HEK293 (cell line): ENCODE measurements around the gene CAPN15.
A peak's percentile ranks its signal among the peaks of the same experiment; 100 is the strongest.

ENCODE experiments used
- CTCF ChIA-PET: fragments of 350-600 bp; formaldehyde crosslinking; extraction: SDS; loops from one replicate; lab custom pipeline; 2021; ENCODE audit warnings: antibody characterized with exemption; lab: Yijun Ruan, JAX
- POLR2A ChIA-PET: fragments of 300-600 bp; formaldehyde crosslinking; extraction: SDS; loops from one replicate; lab custom pipeline; 2020; ENCODE audit warnings: antibody characterized with exemption, inconsistent platforms; lab: Yijun Ruan, JAX
- H3K27ac ChIP-seq: fragments of 200-500 bp; sonication (Bioruptor generic); 2 replicates; pipeline ENCODE4 v1.5.1; 2014; ENCODE audit warnings: low read depth, low read length, control low read depth, inconsistent platforms; ENCODE audit errors: extremely low read depth
- H3K36me3 ChIP-seq, 2 experiments: fragments of 200-500 bp in 1 of 2; sonication (Bioruptor generic) in 1 of 2; 1 replicate in 1 of 2; 2 replicates in 1 of 2; pipeline ENCODE4 v1.5.1; 2014 to 2017; ENCODE audit warnings: inconsistent platforms in 2 of 2, low read length in 2 of 2; ENCODE audit not compliant: control insufficient read depth in 2 of 2, insufficient read depth in 1 of 2
- H3K4me1 ChIP-seq: fragments of 200-500 bp; sonication (Bioruptor generic); 2 replicates; pipeline ENCODE4 v1.5.1; 2014; ENCODE audit warnings: mild to moderate bottlenecking, low read length, inconsistent platforms; ENCODE audit not compliant: control insufficient read depth, insufficient read depth
- H3K4me3 ChIP-seq: 2 replicates; pipeline ENCODE4 v1.5.1; 2011; ENCODE audit warnings: low read depth, mild to moderate bottlenecking, control low read depth, low read length, moderate library complexity
- H3K9me3 ChIP-seq: fragments of 200-500 bp; sonication (Bioruptor generic); 2 replicates; pipeline ENCODE4 v1.5.1; 2014; ENCODE audit warnings: low read depth, low read length, inconsistent platforms; ENCODE audit not compliant: control insufficient read depth, insufficient read depth
- BCL11B ChIP-seq: fragments of 450-650 bp; formaldehyde crosslinking; IDR thresholded peaks from 2 replicates; pipeline ENCODE4 v1.5.1; 2016; ENCODE audit warnings: low read depth, missing biosample characterization, missing genetic modification characterization
- KLF10 ChIP-seq: fragments of 450-650 bp; IDR thresholded peaks from 2 replicates; pipeline ENCODE4 v1.5.1; 2018; ENCODE audit warnings: missing biosample characterization, mild to moderate bottlenecking, missing genetic modification characterization
- KLF7 ChIP-seq: fragments of 450-650 bp; formaldehyde crosslinking; IDR thresholded peaks from 2 replicates; pipeline ENCODE4 v1.5.1; 2016; ENCODE audit warnings: missing biosample characterization, missing genetic modification characterization, borderline replicate concordance
- KLF9 ChIP-seq: fragments of 450-650 bp; formaldehyde crosslinking; IDR thresholded peaks from 2 replicates; pipeline ENCODE4 v1.5.1; 2016; ENCODE audit warnings: missing biosample characterization, missing genetic modification characterization, low read depth
- SALL2 ChIP-seq: fragments of 450-650 bp; formaldehyde crosslinking; IDR thresholded peaks from 2 replicates; pipeline ENCODE4 v1.5.0; 2017; ENCODE audit warnings: missing biosample characterization, mild to moderate bottlenecking, missing genetic modification characterization, borderline replicate concordance
- SP2 ChIP-seq: fragments of 450-650 bp; formaldehyde crosslinking; IDR thresholded peaks from 2 replicates; pipeline ENCODE4 v1.5.1; 2016; ENCODE audit warnings: missing biosample characterization, missing genetic modification characterization
- SP3 ChIP-seq: fragments of 450-650 bp; formaldehyde crosslinking; IDR thresholded peaks from 2 replicates; pipeline ENCODE4 v1.5.1; 2016; ENCODE audit warnings: missing biosample characterization, missing genetic modification characterization
- SP7 ChIP-seq: fragments of 450-650 bp; formaldehyde crosslinking; IDR thresholded peaks from 2 replicates; pipeline ENCODE4 v1.5.1; 2016; ENCODE audit warnings: missing biosample characterization, missing genetic modification characterization
- ZBTB8A ChIP-seq: fragments of 450-650 bp; formaldehyde crosslinking; IDR thresholded peaks from 2 replicates; pipeline ENCODE4 v1.5.1; 2016; ENCODE audit warnings: missing biosample characterization, missing genetic modification characterization
- ZFHX2 ChIP-seq: fragments of 450-650 bp; formaldehyde crosslinking; conservative IDR thresholded peaks from 2 replicates; pipeline ENCODE4 v1.5.1; 2016; ENCODE audit warnings: missing biosample characterization, missing genetic modification characterization
- ZIC2 ChIP-seq: fragments of 450-650 bp; formaldehyde crosslinking; IDR thresholded peaks from 2 replicates; pipeline ENCODE4 v1.5.1; 2016; ENCODE audit warnings: missing biosample characterization, missing genetic modification characterization
- ZNF2 ChIP-seq: fragments of 450-650 bp; formaldehyde crosslinking; IDR thresholded peaks from 2 replicates; pipeline ENCODE4 v1.5.1; 2016; ENCODE audit warnings: missing biosample characterization, missing genetic modification characterization
- ZNF404 ChIP-seq: fragments of 450-650 bp; formaldehyde crosslinking; IDR thresholded peaks from 2 replicates; pipeline ENCODE4 v1.5.1; 2017; ENCODE audit warnings: missing biosample characterization, missing genetic modification characterization
- ZNF549 ChIP-seq: fragments of 450-650 bp; IDR thresholded peaks from 2 replicates; pipeline ENCODE4 v1.5.1; 2018; ENCODE audit warnings: missing biosample characterization, missing genetic modification characterization, mild to moderate bottlenecking, inconsistent platforms, moderate library complexity
- ZNF600 ChIP-seq: fragments of 450-650 bp; formaldehyde crosslinking; IDR thresholded peaks from 2 replicates; pipeline ENCODE4 v1.5.1; 2016; ENCODE audit warnings: missing biosample characterization, missing genetic modification characterization
- ZNF654 ChIP-seq: fragments of 450-650 bp; formaldehyde crosslinking; IDR thresholded peaks from 2 replicates; pipeline ENCODE4 v1.5.1; 2016; ENCODE audit warnings: low read depth, missing biosample characterization, missing genetic modification characterization
- ZNF658 ChIP-seq: fragments of 450-650 bp; formaldehyde crosslinking; IDR thresholded peaks from 2 replicates; pipeline ENCODE4; 2016; ENCODE audit warnings: missing biosample characterization, missing genetic modification characterization
- ZNF76 ChIP-seq: fragments of 450-650 bp; formaldehyde crosslinking; IDR thresholded peaks from 2 replicates; pipeline ENCODE4; 2016; ENCODE audit warnings: low read depth, missing biosample characterization, missing genetic modification characterization, borderline replicate concordance
- ZNF791 ChIP-seq: fragments of 450-650 bp; formaldehyde crosslinking; IDR thresholded peaks from 2 replicates; pipeline ENCODE4 v1.5.1; 2016; ENCODE audit warnings: missing biosample characterization, missing genetic modification characterization
- ZSCAN30 ChIP-seq: fragments of 450-650 bp; IDR thresholded peaks from 2 replicates; pipeline ENCODE4 v1.5.1; 2018; ENCODE audit warnings: missing biosample characterization, mild to moderate bottlenecking, missing genetic modification characterization, moderate library complexity
- TF ChIP-seq, protein P1 (sequence below): fragments of 450-650 bp; formaldehyde crosslinking; conservative IDR thresholded peaks from 2 replicates; pipeline ENCODE4 v1.5.1; 2016; ENCODE audit warnings: low read depth, missing biosample characterization, missing genetic modification characterization
- TF ChIP-seq, protein P2 (sequence below): fragments of 450-650 bp; formaldehyde crosslinking; IDR thresholded peaks from 2 replicates; pipeline ENCODE4 v1.5.1; 2016; ENCODE audit warnings: missing biosample characterization, missing genetic modification characterization
- TF ChIP-seq, protein P3 (sequence below): fragments of 450-650 bp; formaldehyde crosslinking; IDR thresholded peaks from 2 replicates; pipeline ENCODE4 v1.5.1; 2016; ENCODE audit warnings: missing biosample characterization, missing genetic modification characterization
- TF ChIP-seq, protein P4 (sequence below): fragments of 450-650 bp; formaldehyde crosslinking; optimal IDR thresholded peaks from 2 replicates; pipeline ENCODE3; 2016; ENCODE audit warnings: missing biosample characterization, mild to moderate bottlenecking, missing genetic modification characterization
- TF ChIP-seq, protein P5 (sequence below): fragments of 450-650 bp; formaldehyde crosslinking; IDR thresholded peaks from 2 replicates; pipeline ENCODE4 v1.5.1; 2017; ENCODE audit warnings: missing biosample characterization, mild to moderate bottlenecking, missing genetic modification characterization, moderate library complexity

The CAPN15 gene

DNA sequence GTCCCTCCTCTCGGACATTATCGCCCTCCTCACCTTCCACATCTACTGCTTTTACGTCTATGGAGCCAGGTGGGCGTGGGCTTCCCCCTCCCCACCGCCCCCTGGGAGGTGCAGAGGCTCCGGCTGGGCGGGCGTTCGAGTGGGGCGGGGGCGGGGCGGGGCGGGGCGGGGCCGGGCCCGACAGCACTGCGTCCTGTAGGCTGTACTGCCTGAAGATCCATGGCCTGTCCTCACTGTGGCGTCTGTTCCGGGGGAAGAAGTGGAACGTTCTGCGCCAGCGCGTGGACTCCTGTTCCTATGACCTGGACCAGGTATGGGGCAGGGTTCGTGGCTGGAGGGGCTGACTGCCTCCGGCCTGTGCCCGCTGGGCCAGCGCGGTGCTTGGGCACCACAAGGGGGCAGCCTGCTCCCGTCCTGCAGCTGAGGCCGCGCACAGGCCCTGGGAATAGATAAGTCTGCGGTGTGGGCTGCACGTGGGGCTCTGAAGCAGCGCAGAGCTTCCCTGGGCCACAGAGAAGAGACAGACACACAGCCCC is 51.4 kb downstream of the CAPN15 start:
- CTCF ChIA-PET = interaction anchor here (0.8 kb wide), 1 partner anchor 96 kb away, joined by 4 read pairs; the partner anchor contains the start of gene RHBDL1
- peaks cover 0 to 49% of the 10 kb centered on the region in 2 experiments; a peak in 1 of 3 replicates for H3K36me3 ChIP-seq
- POLR2A ChIA-PET = interaction anchor here (0.6 kb wide), 1 partner anchor 52 kb away, joined by 3 read pairs; the partner anchor contains the start of gene CAPN15
- no peak overlapping the region for H3K4me3 ChIP-seq
- no peaks in the 10 kb centered on the region for H3K9me3 ChIP-seq
- no peak overlapping the region for H3K27ac ChIP-seq
- no peaks in the 10 kb centered on the region for H3K4me1 ChIP-seq
- TF ChIP-seq ZNF658 (tag by site-specific recombination) = no peak
- peak; percentile 58; the same call in 1 of the 2 replicates for TF ChIP-seq ZNF654
- TF ChIP-seq, protein P1, sequence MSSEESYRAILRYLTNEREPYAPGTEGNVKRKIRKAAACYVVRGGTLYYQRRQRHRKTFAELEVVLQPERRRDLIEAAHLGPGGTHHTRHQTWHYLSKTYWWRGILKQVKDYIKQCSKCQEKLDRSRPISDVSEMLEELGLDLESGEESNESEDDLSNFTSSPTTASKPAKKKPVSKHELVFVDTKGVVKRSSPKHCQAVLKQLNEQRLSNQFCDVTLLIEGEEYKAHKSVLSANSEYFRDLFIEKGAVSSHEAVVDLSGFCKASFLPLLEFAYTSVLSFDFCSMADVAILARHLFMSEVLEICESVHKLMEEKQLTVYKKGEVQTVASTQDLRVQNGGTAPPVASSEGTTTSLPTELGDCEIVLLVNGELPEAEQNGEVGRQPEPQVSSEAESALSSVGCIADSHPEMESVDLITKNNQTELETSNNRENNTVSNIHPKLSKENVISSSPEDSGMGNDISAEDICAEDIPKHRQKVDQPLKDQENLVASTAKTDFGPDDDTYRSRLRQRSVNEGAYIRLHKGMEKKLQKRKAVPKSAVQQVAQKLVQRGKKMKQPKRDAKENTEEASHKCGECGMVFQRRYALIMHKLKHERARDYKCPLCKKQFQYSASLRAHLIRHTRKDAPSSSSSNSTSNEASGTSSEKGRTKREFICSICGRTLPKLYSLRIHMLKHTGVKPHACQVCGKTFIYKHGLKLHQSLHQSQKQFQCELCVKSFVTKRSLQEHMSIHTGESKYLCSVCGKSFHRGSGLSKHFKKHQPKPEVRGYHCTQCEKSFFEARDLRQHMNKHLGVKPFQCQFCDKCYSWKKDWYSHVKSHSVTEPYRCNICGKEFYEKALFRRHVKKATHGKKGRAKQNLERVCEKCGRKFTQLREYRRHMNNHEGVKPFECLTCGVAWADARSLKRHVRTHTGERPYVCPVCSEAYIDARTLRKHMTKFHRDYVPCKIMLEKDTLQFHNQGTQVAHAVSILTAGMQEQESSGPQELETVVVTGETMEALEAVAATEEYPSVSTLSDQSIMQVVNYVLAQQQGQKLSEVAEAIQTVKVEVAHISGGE (tag by site-specific recombination) = 0 out of 2 replicates have a peak, but pooled peaks have one; percentile 14
- peak; percentile 82 for TF ChIP-seq ZSCAN30 (tag by site-specific recombination)
- TF ChIP-seq KLF7 (tag by site-specific recombination) = peak; percentile 76
- peak; percentile 37; the same call in 1 of the 2 replicates for TF ChIP-seq ZFHX2 (tag by site-specific recombination)
- peak; percentile 65 for TF ChIP-seq SP7 (tag by site-specific recombination)
- TF ChIP-seq SP2 (tag by site-specific recombination) = peak; percentile 45
- 0 out of 2 replicates have a peak, but pooled peaks have one; percentile 21 for TF ChIP-seq ZIC2
- peak; percentile 68 for TF ChIP-seq SP3 (tag by site-specific recombination)
- peak; percentile 78 for TF ChIP-seq KLF9 (tag by site-specific recombination)
- TF ChIP-seq ZNF549 (tag by site-specific recombination) = no peak
- TF ChIP-seq, protein P2, sequence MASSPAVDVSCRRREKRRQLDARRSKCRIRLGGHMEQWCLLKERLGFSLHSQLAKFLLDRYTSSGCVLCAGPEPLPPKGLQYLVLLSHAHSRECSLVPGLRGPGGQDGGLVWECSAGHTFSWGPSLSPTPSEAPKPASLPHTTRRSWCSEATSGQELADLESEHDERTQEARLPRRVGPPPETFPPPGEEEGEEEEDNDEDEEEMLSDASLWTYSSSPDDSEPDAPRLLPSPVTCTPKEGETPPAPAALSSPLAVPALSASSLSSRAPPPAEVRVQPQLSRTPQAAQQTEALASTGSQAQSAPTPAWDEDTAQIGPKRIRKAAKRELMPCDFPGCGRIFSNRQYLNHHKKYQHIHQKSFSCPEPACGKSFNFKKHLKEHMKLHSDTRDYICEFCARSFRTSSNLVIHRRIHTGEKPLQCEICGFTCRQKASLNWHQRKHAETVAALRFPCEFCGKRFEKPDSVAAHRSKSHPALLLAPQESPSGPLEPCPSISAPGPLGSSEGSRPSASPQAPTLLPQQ (tag by site-specific recombination) = peak; percentile 40; the same call in 1 of the 2 replicates
- no peak for TF ChIP-seq ZNF404 (tag by site-specific recombination)
- no peak for TF ChIP-seq ZNF791 (tag by site-specific recombination)
- TF ChIP-seq ZNF76 (tag by site-specific recombination) = peak; percentile 65; the same call in 1 of the 2 replicates
- TF ChIP-seq BCL11B (tag by site-specific recombination) = peak; percentile 72; the same call in 1 of the 2 replicates
- TF ChIP-seq SALL2 (tag by site-specific recombination) = no peak
- TF ChIP-seq, protein P3, sequence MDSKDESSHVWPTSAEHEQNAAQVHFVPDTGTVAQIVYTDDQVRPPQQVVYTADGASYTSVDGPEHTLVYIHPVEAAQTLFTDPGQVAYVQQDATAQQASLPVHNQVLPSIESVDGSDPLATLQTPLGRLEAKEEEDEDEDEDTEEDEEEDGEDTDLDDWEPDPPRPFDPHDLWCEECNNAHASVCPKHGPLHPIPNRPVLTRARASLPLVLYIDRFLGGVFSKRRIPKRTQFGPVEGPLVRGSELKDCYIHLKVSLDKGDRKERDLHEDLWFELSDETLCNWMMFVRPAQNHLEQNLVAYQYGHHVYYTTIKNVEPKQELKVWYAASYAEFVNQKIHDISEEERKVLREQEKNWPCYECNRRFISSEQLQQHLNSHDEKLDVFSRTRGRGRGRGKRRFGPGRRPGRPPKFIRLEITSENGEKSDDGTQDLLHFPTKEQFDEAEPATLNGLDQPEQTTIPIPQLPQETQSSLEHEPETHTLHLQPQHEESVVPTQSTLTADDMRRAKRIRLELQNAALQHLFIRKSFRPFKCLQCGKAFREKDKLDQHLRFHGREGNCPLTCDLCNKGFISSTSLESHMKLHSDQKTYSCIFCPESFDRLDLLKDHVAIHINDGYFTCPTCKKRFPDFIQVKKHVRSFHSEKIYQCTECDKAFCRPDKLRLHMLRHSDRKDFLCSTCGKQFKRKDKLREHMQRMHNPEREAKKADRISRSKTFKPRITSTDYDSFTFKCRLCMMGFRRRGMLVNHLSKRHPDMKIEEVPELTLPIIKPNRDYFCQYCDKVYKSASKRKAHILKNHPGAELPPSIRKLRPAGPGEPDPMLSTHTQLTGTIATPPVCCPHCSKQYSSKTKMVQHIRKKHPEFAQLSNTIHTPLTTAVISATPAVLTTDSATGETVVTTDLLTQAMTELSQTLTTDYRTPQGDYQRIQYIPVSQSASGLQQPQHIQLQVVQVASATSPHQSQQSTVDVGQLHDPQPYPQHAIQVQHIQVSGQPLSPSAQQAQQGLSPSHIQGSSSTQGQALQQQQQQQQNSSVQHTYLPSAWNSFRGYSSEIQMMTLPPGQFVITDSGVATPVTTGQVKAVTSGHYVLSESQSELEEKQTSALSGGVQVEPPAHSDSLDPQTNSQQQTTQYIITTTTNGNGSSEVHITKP (tag by site-specific recombination) = no peak
- peak; percentile 73; the same call in 1 of the 2 replicates for TF ChIP-seq KLF10 (tag by site-specific recombination)
- TF ChIP-seq, protein P4, sequence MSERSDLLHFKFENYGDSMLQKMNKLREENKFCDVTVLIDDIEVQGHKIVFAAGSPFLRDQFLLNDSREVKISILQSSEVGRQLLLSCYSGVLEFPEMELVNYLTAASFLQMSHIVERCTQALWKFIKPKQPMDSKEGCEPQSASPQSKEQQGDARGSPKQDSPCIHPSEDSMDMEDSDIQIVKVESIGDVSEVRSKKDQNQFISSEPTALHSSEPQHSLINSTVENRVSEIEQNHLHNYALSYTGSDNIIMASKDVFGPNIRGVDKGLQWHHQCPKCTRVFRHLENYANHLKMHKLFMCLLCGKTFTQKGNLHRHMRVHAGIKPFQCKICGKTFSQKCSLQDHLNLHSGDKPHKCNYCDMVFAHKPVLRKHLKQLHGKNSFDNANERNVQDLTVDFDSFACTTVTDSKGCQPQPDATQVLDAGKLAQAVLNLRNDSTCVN (tag by site-specific recombination) = peak; percentile 56
- peak; percentile 61 for TF ChIP-seq ZNF600
- peak; percentile 67 for TF ChIP-seq ZBTB8A (tag by site-specific recombination)
- peak; percentile 89 for TF ChIP-seq ZNF2 (tag by site-specific recombination)
- TF ChIP-seq, protein P5, sequence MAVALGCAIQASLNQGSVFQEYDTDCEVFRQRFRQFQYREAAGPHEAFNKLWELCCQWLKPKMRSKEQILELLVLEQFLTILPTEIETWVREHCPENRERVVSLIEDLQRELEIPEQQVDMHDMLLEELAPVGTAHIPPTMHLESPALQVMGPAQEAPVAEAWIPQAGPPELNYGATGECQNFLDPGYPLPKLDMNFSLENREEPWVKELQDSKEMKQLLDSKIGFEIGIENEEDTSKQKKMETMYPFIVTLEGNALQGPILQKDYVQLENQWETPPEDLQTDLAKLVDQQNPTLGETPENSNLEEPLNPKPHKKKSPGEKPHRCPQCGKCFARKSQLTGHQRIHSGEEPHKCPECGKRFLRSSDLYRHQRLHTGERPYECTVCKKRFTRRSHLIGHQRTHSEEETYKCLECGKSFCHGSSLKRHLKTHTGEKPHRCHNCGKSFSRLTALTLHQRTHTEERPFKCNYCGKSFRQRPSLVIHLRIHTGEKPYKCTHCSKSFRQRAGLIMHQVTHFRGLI (tag by site-specific recombination) = peak; percentile 64
